Endothelial cell of umbilical vein (primary cell): ENCODE measurements around the gene ERLEC1. TPM values are rescaled to one million over a fixed set of nuclear protein-coding genes. Genes with fewer than 3 reads are reported as not detected.

Experiments
- Bru-seq: library from RNA; stranded (reverse); fragments of 400-500 nt; gene quantifications from one replicate; lab custom pipeline; 2021; lab: Mats Ljungman, UMichigan
- BruChase-seq, 2 experiments: library from RNA; stranded (reverse); fragments of 400-500 nt; gene quantifications; one replicate each; lab custom pipeline; 2021; lab: Mats Ljungman, UMichigan
- BruUV-seq: library from RNA; stranded (reverse); fragments of 400-500 nt; replicated peaks from 2 replicates; lab custom pipeline; 2021; lab: Mats Ljungman, UMichigan
- CTCF ChIA-PET: fragments of 300-600, 350-600 bp; sonication (Branson Sonifier 250); formaldehyde crosslinking; loops from one replicate; lab custom pipeline; 2021; ENCODE audit warnings: antibody characterized with exemption, inconsistent platforms; lab: Charles Lee
- POLR2A ChIA-PET: fragments of 300-600, 350-600 bp; sonication (Branson Sonifier 250); formaldehyde crosslinking; loops from one replicate; lab custom pipeline; 2021; ENCODE audit warnings: antibody characterized with exemption, inconsistent platforms; lab: Charles Lee
- DNase-seq: peaks from one replicate; pipeline ENCODE4 v3.0.0-alpha.2; 2011; ENCODE audit warnings: low read depth, low spot score
- FAIRE-seq: peaks from 2 replicates; lab custom pipeline; 2011; peaks lifted over from hg19 to GRCh38; lab: Jason Lieb, UNC
- H2AFZ ChIP-seq: 2 replicates; pipeline ENCODE4 v1.6.0; 2012; ENCODE audit warnings: low read depth, low read length, control low read depth, inconsistent platforms
- H3K27ac ChIP-seq: 2 replicates; pipeline ENCODE4 v1.5.1; 2011; ENCODE audit warnings: low read depth, mild to moderate bottlenecking, control low read depth, low read length, moderate library complexity; ENCODE audit not compliant: insufficient read depth
- H3K27me3 ChIP-seq, 2 experiments: 2 replicates each; pipeline versions ENCODE4 v1.6.0 to v1.6.1; 2011; ENCODE audit warnings: low read length in 2 of 2, mixed read lengths in 1 of 2; ENCODE audit not compliant: control insufficient read depth in 2 of 2, insufficient read depth in 2 of 2
- H3K36me3 ChIP-seq, 2 experiments: 2 replicates in 1 of 2; 3 replicates in 1 of 2; pipeline ENCODE4 v1.5.1; 2011; ENCODE audit warnings: low read length in 2 of 2, mild to moderate bottlenecking in 1 of 2, moderate library complexity in 1 of 2; ENCODE audit not compliant: control insufficient read depth in 2 of 2, insufficient read depth in 2 of 2; ENCODE audit errors: extremely low read depth in 1 of 2
- H3K4me1 ChIP-seq: 3 replicates; pipeline ENCODE4 v1.5.1; 2011; ENCODE audit warnings: mild to moderate bottlenecking, low read length; ENCODE audit not compliant: control insufficient read depth, insufficient read depth; ENCODE audit errors: extremely low read depth
- H3K4me2 ChIP-seq: 2 replicates; pipeline ENCODE4 v1.6.1; 2011; ENCODE audit warnings: low read length, control low read depth, mixed read lengths; ENCODE audit not compliant: insufficient read depth
- H3K4me3 ChIP-seq, 3 experiments: fragments of 200-600 bp in 1 of 3; sonication (generic), shearing (Covaris generic) in 1 of 3; replicated peaks in 1 of 3; 2 replicates each; pipeline ENCODE4 v1.5.1; 2011 to 2016; ENCODE audit warnings: control low read depth in 3 of 3, low read length in 3 of 3, mild to moderate bottlenecking in 2 of 3, inconsistent platforms in 1 of 3, low read depth in 1 of 3, moderate library complexity in 1 of 3; ENCODE audit not compliant: insufficient read depth in 1 of 3
- H3K79me2 ChIP-seq: 2 replicates; pipeline ENCODE4 v1.6.0; 2012; ENCODE audit warnings: low read length, inconsistent platforms; ENCODE audit not compliant: control insufficient read depth, insufficient read depth
- H3K9ac ChIP-seq: replicated peaks from 2 replicates; pipeline ENCODE3; 2011; ENCODE audit warnings: low read length, control low read depth; ENCODE audit not compliant: insufficient read depth; ENCODE audit errors: extremely low read depth
- H3K9me1 ChIP-seq: replicated peaks from 3 replicates; pipeline ENCODE4 v1.6.0; 2011; ENCODE audit warnings: mild to moderate bottlenecking, low read length; ENCODE audit not compliant: control insufficient read depth, insufficient read depth; ENCODE audit errors: extremely low read depth
- H3K9me3 ChIP-seq: replicated peaks from 2 replicates; pipeline ENCODE4 v1.5.1; 2012; ENCODE audit warnings: low read length, inconsistent platforms; ENCODE audit not compliant: control insufficient read depth, insufficient read depth
- H4K20me1 ChIP-seq: replicated peaks from 2 replicates; pipeline ENCODE3; 2011; ENCODE audit warnings: mild to moderate bottlenecking, low read length; ENCODE audit not compliant: control insufficient read depth, insufficient read depth; ENCODE audit errors: extremely low read depth
- CTCF ChIP-seq, 2 donors: IDR thresholded peaks; 1 replicate in 1 of 2; 2 replicates in 1 of 2; pipeline ENCODE4 v1.5.1; 2011; ENCODE audit warnings: low read length in 2 of 2, mild to moderate bottlenecking in 2 of 2, moderate library complexity in 2 of 2, control low read depth in 1 of 2, inconsistent platforms in 1 of 2, low read depth in 1 of 2; ENCODE audit not compliant: insufficient read depth in 1 of 2; ENCODE audit errors: extremely low read depth in 1 of 2
- EZH2 ChIP-seq: IDR thresholded peaks from 2 replicates; pipeline ENCODE4 v1.6.1; 2012; ENCODE audit warnings: borderline replicate concordance, low read depth, mild to moderate bottlenecking, moderate library complexity, low read length, inconsistent platforms; ENCODE audit not compliant: severe bottlenecking
- FOS ChIP-seq: IDR thresholded peaks from 2 replicates; pipeline ENCODE4 v1.6.1; 2011; ENCODE audit warnings: mild to moderate bottlenecking, low read length, moderate library complexity, borderline replicate concordance; ENCODE audit not compliant: insufficient read depth
- GATA2 ChIP-seq: IDR thresholded peaks from 2 replicates; pipeline ENCODE4 v1.7.0; 2011; ENCODE audit warnings: low read depth, mild to moderate bottlenecking, moderate library complexity, mixed read lengths, low read length; ENCODE audit not compliant: insufficient read length, insufficient read depth
- JUN ChIP-seq: IDR thresholded peaks from 2 replicates; pipeline ENCODE4 v1.6.1; 2011; ENCODE audit warnings: borderline replicate concordance, low read depth; ENCODE audit not compliant: insufficient read length, insufficient read depth
- MAX ChIP-seq: IDR thresholded peaks from 2 replicates; pipeline ENCODE4 v1.6.1; 2011; ENCODE audit not compliant: insufficient read depth, insufficient read length
- MYC ChIP-seq: IDR thresholded peaks from one replicate; pipeline ENCODE4 v1.6.1; 2011; ENCODE audit warnings: mild to moderate bottlenecking, low read depth, low read length
- POLR2A ChIP-seq: IDR thresholded peaks from 2 replicates; pipeline ENCODE4 v1.6.1; 2012; ENCODE audit warnings: low read depth, mild to moderate bottlenecking, control low read depth, low read length
- POLR2AphosphoS5 ChIP-seq: IDR thresholded peaks from 2 replicates; pipeline ENCODE4 v1.6.1; 2012; ENCODE audit warnings: low read depth, mild to moderate bottlenecking, control low read depth, low read length, moderate library complexity; ENCODE audit not compliant: insufficient read depth
- dilution Hi-C: fragments of 300-500 bp; cut with MboI; formaldehyde crosslinking; loops from one replicate; pipeline ENCODE4 v1.15.0; 2019; ENCODE audit warnings: low sequenced_read_pairs; ENCODE audit not compliant: extremely low pct_ligation_motif_present
- intact Hi-C: fragments of 100-400 bp; cut with micrococcal nuclease; formaldehyde crosslinking; loops from one replicate; pipeline ENCODE4 v1.10.0; 2022
- long read RNA-seq: library from polyadenylated mRNA; stranded (forward); transcript quantifications from one replicate; pipeline ENCODE4 v2.0.0, GENCODE V29; 2021
- polyA minus RNA-seq, 3 experiments: library from RNA; depleted of rRNA, polyadenylated mRNA; stranded (reverse); fragments of >200 nt; gene quantifications; 1 replicate in 1 of 3; 2 replicates in 2 of 3; pipeline ENCODE4 v1.2.3, GENCODE V29; 2011
- polyA plus RNA-seq, 4 experiments: library from polyadenylated mRNA; depleted of rRNA in 3 of 4; stranded (reverse) in 3 of 4; unstranded in 1 of 4; fragments of >200 nt; gene quantifications; 2 replicates each; pipeline versions ENCODE4 v1.2.1 to v1.2.3, GENCODE V29; 2011 to 2012; ENCODE audit warnings: missing spikeins in 1 of 4
- total RNA-seq: library from RNA; stranded (reverse); gene quantifications from 2 replicates; pipeline ENCODE4 v1.2.3, GENCODE V29; 2021

Gene ERLEC1, protein sequence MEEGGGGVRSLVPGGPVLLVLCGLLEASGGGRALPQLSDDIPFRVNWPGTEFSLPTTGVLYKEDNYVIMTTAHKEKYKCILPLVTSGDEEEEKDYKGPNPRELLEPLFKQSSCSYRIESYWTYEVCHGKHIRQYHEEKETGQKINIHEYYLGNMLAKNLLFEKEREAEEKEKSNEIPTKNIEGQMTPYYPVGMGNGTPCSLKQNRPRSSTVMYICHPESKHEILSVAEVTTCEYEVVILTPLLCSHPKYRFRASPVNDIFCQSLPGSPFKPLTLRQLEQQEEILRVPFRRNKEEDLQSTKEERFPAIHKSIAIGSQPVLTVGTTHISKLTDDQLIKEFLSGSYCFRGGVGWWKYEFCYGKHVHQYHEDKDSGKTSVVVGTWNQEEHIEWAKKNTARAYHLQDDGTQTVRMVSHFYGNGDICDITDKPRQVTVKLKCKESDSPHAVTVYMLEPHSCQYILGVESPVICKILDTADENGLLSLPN
- total RNA-seq = 37.6 TPM in 2 replicates
- polyA plus RNA-seq = 23.1 and 26.4 TPM in 2 replicates
- polyA plus RNA-seq (2011; cell fraction: cytosol; rRNA removed) = 29.9 and 34.7 TPM in 2 replicates
- polyA plus RNA-seq (2011; cell fraction: nucleus; rRNA removed) = 16.5 and 21.1 TPM in 2 replicates
- polyA plus RNA-seq (2012) = 42.5 and 42.8 TPM in 2 replicates
- polyA minus RNA-seq = 13.9 and 14.8 TPM in 2 replicates
- 13.5 TPM for polyA minus RNA-seq (2011; cell fraction: cytosol; rRNA and poly(A)+ RNA removed)
- polyA minus RNA-seq (2011; cell fraction: nucleus; rRNA and poly(A)+ RNA removed) = 9.0 and 11.9 TPM in 2 replicates
- Bru-seq, nascent RNA = percentile 81 among the genes with signal in this experiment
- percentile 81 among the genes with signal in this experiment for BruChase-seq, experiment 1, labeled RNA remaining after a 6-hour chase
- BruChase-seq, experiment 2, labeled RNA remaining after a 2-hour chase = percentile 77 among the genes with signal in this experiment
- long read RNA-seq, transcript ERLEC1-202 (13 exons, 2,271 nt) = minor isoform, 24 of 180 reads
- long read RNA-seq, transcript ERLEC1-201 (14 exons, 2,433 nt) = major isoform, 110 of 180 reads
- long read RNA-seq, partial matches to known transcripts = 4 of 180 reads
- long read RNA-seq, other reads (novel, unspliced or antisense) = 41 of 180 reads

DNA sequence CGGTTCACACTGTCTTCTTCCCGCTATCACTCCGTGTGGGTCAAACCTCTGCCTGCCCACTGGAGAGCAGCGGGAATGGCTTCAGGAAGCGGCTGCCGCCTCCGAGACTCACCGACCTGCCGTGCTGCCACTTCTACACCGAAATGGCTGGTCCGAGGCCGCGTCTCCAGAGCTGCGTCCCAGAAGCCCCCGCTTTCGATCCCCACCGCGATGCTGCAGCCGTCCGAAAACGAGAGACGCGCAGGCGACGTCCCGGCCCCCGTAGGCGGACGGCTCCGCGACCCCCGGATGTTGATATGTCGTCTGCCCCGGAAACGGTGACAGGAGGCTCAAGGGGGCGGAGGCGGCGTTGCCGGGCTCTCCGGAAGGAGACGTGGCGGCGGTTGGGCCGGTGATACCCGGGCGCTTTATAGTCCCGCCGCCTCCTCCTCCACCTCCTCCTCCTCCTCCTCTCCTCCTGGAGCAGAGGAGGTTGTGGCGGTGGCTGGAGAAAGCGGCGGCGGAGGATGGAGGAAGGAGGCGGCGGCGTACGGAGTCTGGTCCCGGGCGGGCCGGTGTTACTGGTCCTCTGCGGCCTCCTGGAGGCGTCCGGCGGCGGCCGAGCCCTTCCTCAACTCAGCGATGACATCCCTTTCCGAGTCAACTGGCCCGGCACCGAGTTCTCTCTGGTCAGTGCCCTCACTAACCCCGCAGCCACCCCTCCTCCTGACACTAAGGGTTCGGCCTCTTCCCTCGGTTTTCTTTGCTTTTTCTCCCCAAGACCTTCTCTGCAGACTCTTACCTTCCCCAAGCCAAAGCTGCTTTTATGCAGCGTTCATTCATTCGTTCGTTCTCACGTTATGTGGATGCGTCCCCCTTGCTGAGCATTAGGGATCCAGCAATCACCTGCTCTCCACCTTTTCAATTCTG lies at the start of gene ERLEC1, which contains the start of gene ASB3:
TSS of gene ERLEC1 (plus strand) at position 340 of the 909 bp plus-strand sequence. CDS start at position 507, 167 bp downstream.
TSS of gene ASB3 (minus strand) at position 249 of the 909 bp plus-strand sequence. CDS start 21,381 bp downstream, outside the sequence.
- no TSS peak for BruUV-seq
- peak; percentile 76 for FAIRE-seq
- Histone ChIP-seq H3K27ac (peak within 1 kb of the TSS; percentile 89), H2AFZ (peak within 1 kb of the TSS; percentile 95), H3K9me3 (no peaks in the 10 kb centered on the region), H4K20me1 (no peaks in the 10 kb centered on the region), H3K27me3 (no peaks in the 10 kb centered on the region), H3K4me1 (peaks cover 23% of the 10 kb centered on the region), H3K4me3 (peak within 1 kb of the TSS; percentile 52 to 98 (median 92)), H3K79me2 (peaks cover 73% of the 10 kb centered on the region), H3K36me3 (no peaks in the 10 kb centered on the region), H3K4me2 (peak within 1 kb of the TSS; percentile 96), H3K9ac (peak within 1 kb of the TSS; percentile 91), H3K9me1 (no peaks in the 10 kb centered on the region)
- peak; percentile 87 for DNase-seq
- POLR2A ChIA-PET = interaction anchor here (2.3 kb wide), 1 partner anchor 19 kb away, joined by 8 read pairs; the partner anchor contains the start of gene CHAC2
- dilution Hi-C loops = no loop called here
- intact Hi-C loops = loop anchor here (1.0 kb wide), 1 partner anchor 19 kb away; no protein-coding TSS in a partner anchor
- CTCF ChIA-PET = interaction anchor here (0.9 to 2.8 kb wide), 4 partner anchors 10 to 917 kb away, joined by 3 to 13 read pairs (median 4); partner anchors contain the start of gene CHAC2
- TF ChIP-seq FOS (no peak), POLR2AphosphoS5 (peak; percentile 93), JUN (no peak), MYC (no peak), POLR2A (peak; percentile 66), CTCF (IDR thresholded peaks at IDR 0.05; ENCODE audit: extremely low read depth in 1 of 2, insufficient read depth in 1 of 2, low read depth in 1 of 2, low read length in 2 of 2) (peak in 1 of 2 donors; percentile 3), GATA2 (no peak), EZH2 (no peak), MAX (no peak)
